ENCODE results near the gene RFPL4AL1. TPM values are rescaled to one million over a fixed set of nuclear protein-coding genes. Genes with fewer than 3 reads are reported as not detected.

Gene RFPL4AL1
- total RNA-seq, 1 experiment from 2014 or later, result not detected

DNA sequence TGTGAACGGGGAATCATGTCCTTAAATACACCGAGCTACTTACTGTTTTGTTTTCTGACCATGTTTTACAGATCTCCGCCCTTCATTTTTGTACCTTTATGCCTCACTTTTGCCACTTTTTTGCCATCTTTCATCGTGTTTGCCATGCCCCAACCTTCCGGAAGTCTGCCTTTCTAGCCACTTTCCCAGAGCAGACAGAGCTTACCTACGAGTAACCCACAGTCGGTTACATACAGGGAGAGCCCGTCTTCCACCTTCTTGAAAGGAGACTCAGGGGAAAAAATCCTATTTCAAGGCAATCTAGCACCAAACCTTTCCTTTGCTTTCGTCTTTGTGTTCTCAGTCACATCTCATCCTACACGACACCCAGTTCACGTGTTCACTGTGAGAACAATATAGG lies 26.1 kb downstream of the RFPL4AL1 start:
- H3K9ac ChIP-seq (ENCODE audit: extremely low read depth, insufficient read length, low read length), result no peak overlapping the region
- no peak overlapping the region for H3K4ac ChIP-seq (ENCODE audit: low read depth, low read length)
- H2AFZ ChIP-seq (ENCODE audit: low read length), result no peak overlapping the region
- no peak overlapping the region for H3K27ac ChIP-seq (ENCODE audit: insufficient read length, low read depth, low read length)
- H3K23me2 ChIP-seq (ENCODE audit: insufficient read length, low read depth, low read length, poor library complexity, severe bottlenecking), result no peaks in the 10 kb centered on the region
- Mint-ChIP-seq H3K27me3 (ENCODE audit: low read depth) (peaks cover 4% of the 10 kb centered on the region), H3K36me3 (ENCODE audit: insufficient read depth in 1 of 3, low read depth in 3 of 3) (peaks cover 6 to 39% (median 13%) of the 10 kb centered on the region in 3 experiments; a peak in 6 of 7 replicates), H3K27ac (no peak overlapping the region), H3K4me3 (no peak overlapping the region), H3K9me3 (peaks cover 86 to 89% of the 10 kb centered on the region in 2 experiments), H3K4me1 (no peaks in the 10 kb centered on the region)
- H2BK15ac ChIP-seq (ENCODE audit: low read depth, low read length), result no peak overlapping the region
- H4K91ac ChIP-seq (ENCODE audit: insufficient read length, low read depth, low read length), result no peak overlapping the region
- no peaks in the 10 kb centered on the region for H3K79me2 ChIP-seq (ENCODE audit: insufficient read depth, low read length)
- no peak for DNase-seq
- H2AK5ac ChIP-seq (ENCODE audit: insufficient read length, low read length), result no peak overlapping the region
- no peak overlapping the region for H4K5ac ChIP-seq (ENCODE audit: insufficient read length, low read depth, low read length)
- no peaks in the 10 kb centered on the region for H3K79me1 ChIP-seq (ENCODE audit: insufficient read depth, low read depth, low read length, poor library complexity, severe bottlenecking)
- no peak overlapping the region for H4K8ac ChIP-seq (replicated peaks; ENCODE audit: insufficient read length, low read depth, low read length)
- H3K56ac ChIP-seq (ENCODE audit: insufficient read length, low read depth, low read length), result no peak overlapping the region
- no peak overlapping the region for H2BK5ac ChIP-seq (ENCODE audit: insufficient read length, low read length)
- peaks cover 90% of the 10 kb centered on the region for H3K9me3 ChIP-seq (ENCODE audit: control insufficient read depth, low read depth, low read length)
- TF ChIP-seq, protein P1, sequence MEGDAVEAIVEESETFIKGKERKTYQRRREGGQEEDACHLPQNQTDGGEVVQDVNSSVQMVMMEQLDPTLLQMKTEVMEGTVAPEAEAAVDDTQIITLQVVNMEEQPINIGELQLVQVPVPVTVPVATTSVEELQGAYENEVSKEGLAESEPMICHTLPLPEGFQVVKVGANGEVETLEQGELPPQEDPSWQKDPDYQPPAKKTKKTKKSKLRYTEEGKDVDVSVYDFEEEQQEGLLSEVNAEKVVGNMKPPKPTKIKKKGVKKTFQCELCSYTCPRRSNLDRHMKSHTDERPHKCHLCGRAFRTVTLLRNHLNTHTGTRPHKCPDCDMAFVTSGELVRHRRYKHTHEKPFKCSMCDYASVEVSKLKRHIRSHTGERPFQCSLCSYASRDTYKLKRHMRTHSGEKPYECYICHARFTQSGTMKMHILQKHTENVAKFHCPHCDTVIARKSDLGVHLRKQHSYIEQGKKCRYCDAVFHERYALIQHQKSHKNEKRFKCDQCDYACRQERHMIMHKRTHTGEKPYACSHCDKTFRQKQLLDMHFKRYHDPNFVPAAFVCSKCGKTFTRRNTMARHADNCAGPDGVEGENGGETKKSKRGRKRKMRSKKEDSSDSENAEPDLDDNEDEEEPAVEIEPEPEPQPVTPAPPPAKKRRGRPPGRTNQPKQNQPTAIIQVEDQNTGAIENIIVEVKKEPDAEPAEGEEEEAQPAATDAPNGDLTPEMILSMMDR (conservative IDR thresholded peaks at IDR 0.05), result no peak
- H3K18ac ChIP-seq (ENCODE audit: insufficient read length, low read depth, low read length), result no peak overlapping the region
- H3K14ac ChIP-seq (ENCODE audit: insufficient read depth, low read length), result no peak overlapping the region
- H3K4me2 ChIP-seq (ENCODE audit: insufficient read depth, insufficient read length, low read length), result no peak overlapping the region
- no peak overlapping the region for H2BK120ac ChIP-seq (ENCODE audit: low read depth, low read length, poor library complexity, severe bottlenecking)
- H3K27me3 ChIP-seq (ENCODE audit: insufficient read depth, low read length), result no peaks in the 10 kb centered on the region
- H3K23ac ChIP-seq (ENCODE audit: insufficient read length, low read depth, low read length), result no peak overlapping the region
- H2BK12ac ChIP-seq (ENCODE audit: insufficient read length, low read depth, low read length), result no peak overlapping the region
- no peaks in the 10 kb centered on the region for H4K20me1 ChIP-seq (ENCODE audit: control insufficient read depth, insufficient read depth, insufficient read length)
- no CpG with 5 or more reads among the region's 11 CpGs for WGBS (ENCODE audit: extremely low coverage, insufficient read length, low lambda C conversion rate)
- H3K4me1 ChIP-seq (ENCODE audit: insufficient read depth, low read length), result no peaks in the 10 kb centered on the region
- H3T11ph ChIP-seq (ENCODE audit: low read length), result no peak overlapping the region
- H2BK20ac ChIP-seq (ENCODE audit: low read depth, low read length, poor library complexity, severe bottlenecking), result no peak overlapping the region

Data from H9 (cell line).